Activated naive CD8-positive, alpha-beta T cell treated with anti-CD3 and anti-CD28 coated beads, Interleukin-2, amount 10 ng/mL, durations not matched to agents 7 days and 5 days (primary cell): ENCODE measurements around the gene EIF3A. TPM values are rescaled to one million over a fixed set of nuclear protein-coding genes. Genes with fewer than 3 reads are reported as not detected.

Experiments used
- total RNA-seq, 2 experiments: library from RNA; stranded (reverse); gene quantifications; one replicate each; pipeline ENCODE4 v1.2.3, GENCODE V29; 2021

The EIF3A gene
- total RNA-seq, 2 experiments from 2014 or later, result 105 to 111 TPM

Other genes starting within 250 kb of the EIF3A start
- under 1 TPM; 0.45 to 0.55 TPM for gene NANOS1, start 51.1 kb downstream of the EIF3A start, total RNA-seq
- 10 to 100 TPM; 38.8 to 43.1 TPM for gene DENND10, start 23.3 kb upstream of the EIF3A start, total RNA-seq
- 10 to 100 TPM; 23.2 to 24.1 TPM for gene SFXN4, start 84.9 kb upstream of the EIF3A start, total RNA-seq
- 10 to 100 TPM; 93.8 to 99.3 TPM for gene PRDX3, start 98.0 kb upstream of the EIF3A start, total RNA-seq
- gene GRK5, start 126.8 kb upstream of the EIF3A start, total RNA-seq, result 10 to 100 TPM; 19.6 to 21.8 TPM